ENCODE data around the gene QSOX1. TPM values are rescaled to one million over a fixed set of nuclear protein-coding genes. Genes with fewer than 3 reads are reported as not detected.

Gene QSOX1
- total and polyA plus RNA-seq, 2 donors (not counting 3 experiments of a cell fraction or from before 2014, with no cell fraction given) = 256 to 415 TPM

DNA sequence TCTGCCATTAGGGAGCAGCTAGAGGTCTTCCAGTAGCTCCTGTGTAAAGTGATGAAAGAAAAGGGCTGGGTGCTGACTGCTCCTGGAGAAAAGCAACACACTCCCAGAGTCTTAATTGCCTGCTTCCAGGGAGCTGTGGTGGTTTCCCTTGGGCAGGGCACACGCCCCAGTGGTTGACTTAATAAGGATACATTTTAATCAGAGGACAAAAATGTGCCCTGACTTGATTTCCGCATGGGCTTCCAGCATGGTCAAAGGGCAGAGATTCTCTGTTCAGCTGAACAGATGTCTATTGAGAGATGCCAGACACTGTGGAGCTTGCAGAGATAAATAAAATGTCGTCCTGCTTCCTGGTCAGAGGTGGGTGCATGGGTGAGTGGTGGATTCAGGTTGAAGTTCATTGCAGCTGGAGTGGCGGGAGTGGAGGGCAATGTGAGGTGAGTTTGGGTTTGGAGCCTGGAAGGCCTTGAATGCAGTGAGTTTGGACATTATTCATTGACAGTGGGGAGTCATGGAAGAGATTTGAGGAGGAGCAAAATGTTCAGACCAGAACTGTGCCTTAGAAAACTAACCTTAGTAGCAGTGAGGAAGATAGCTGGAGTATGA lies 16.0 kb downstream of the QSOX1 start:
- H3K27me3 ChIP-seq (ENCODE audit: control insufficient read depth in 2 of 2, insufficient read depth in 2 of 2, low read length in 2 of 2) = no peaks in the 10 kb centered on the region
- H3K27ac ChIP-seq (ENCODE audit: insufficient read depth, low read depth, low read length) = no peak overlapping the region
- no peaks in the 10 kb centered on the region for H3K9me1 ChIP-seq (replicated peaks; ENCODE audit: control insufficient read depth, extremely low read depth, insufficient read depth, low read length)
- peaks cover 4% of the 10 kb centered on the region in 2 experiments for H3K36me3 ChIP-seq (ENCODE audit: control insufficient read depth in 2 of 2, extremely low read depth in 1 of 2, insufficient read depth in 2 of 2, low read length in 2 of 2)
- H3K9me3 ChIP-seq (replicated peaks; ENCODE audit: control insufficient read depth, insufficient read depth, low read length) = no peaks in the 10 kb centered on the region
- H3K79me2 ChIP-seq (ENCODE audit: control insufficient read depth, insufficient read depth, low read length) = peaks cover 4% of the 10 kb centered on the region
- H3K9ac ChIP-seq (replicated peaks; ENCODE audit: extremely low read depth, insufficient read depth, low read length) = no peak overlapping the region
- no peak overlapping the region for H3K4me2 ChIP-seq (ENCODE audit: insufficient read depth, low read length)
- no peak overlapping the region for H3K4me3 ChIP-seq (replicated peaks in 1 of 3; ENCODE audit: insufficient read depth in 1 of 3, low read depth in 1 of 3, low read length in 3 of 3)
- DNase-seq (ENCODE audit: low read depth, low spot score) (no peak), FAIRE-seq (no peak)
- intact Hi-C loops (cut with micrococcal nuclease) = no loop called here
- POLR2A ChIA-PET = no interaction called here
- TF ChIP-seq GATA2 (IDR thresholded peaks at IDR 0.05; ENCODE audit: insufficient read depth, insufficient read length, low read depth, low read length) = no peak
- no peak for TF ChIP-seq JUN (IDR thresholded peaks at IDR 0.05; ENCODE audit: borderline replicate concordance, insufficient read depth, insufficient read length, low read depth)
- TF ChIP-seq, protein P1, sequence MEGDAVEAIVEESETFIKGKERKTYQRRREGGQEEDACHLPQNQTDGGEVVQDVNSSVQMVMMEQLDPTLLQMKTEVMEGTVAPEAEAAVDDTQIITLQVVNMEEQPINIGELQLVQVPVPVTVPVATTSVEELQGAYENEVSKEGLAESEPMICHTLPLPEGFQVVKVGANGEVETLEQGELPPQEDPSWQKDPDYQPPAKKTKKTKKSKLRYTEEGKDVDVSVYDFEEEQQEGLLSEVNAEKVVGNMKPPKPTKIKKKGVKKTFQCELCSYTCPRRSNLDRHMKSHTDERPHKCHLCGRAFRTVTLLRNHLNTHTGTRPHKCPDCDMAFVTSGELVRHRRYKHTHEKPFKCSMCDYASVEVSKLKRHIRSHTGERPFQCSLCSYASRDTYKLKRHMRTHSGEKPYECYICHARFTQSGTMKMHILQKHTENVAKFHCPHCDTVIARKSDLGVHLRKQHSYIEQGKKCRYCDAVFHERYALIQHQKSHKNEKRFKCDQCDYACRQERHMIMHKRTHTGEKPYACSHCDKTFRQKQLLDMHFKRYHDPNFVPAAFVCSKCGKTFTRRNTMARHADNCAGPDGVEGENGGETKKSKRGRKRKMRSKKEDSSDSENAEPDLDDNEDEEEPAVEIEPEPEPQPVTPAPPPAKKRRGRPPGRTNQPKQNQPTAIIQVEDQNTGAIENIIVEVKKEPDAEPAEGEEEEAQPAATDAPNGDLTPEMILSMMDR (IDR thresholded peaks at IDR 0.05; ENCODE audit: extremely low read depth in 1 of 2, insufficient read depth in 1 of 2, low read depth in 1 of 2, low read length in 2 of 2) = no peak
- TF ChIP-seq POLR2A (IDR thresholded peaks at IDR 0.05; ENCODE audit: low read depth, low read length) = no peak
- TF ChIP-seq MYC (IDR thresholded peaks at IDR 0.05; ENCODE audit: low read depth, low read length) = no peak
- TF ChIP-seq FOS (IDR thresholded peaks at IDR 0.05; ENCODE audit: borderline replicate concordance, insufficient read depth, low read length) = no peak
- TF ChIP-seq, protein P2, sequence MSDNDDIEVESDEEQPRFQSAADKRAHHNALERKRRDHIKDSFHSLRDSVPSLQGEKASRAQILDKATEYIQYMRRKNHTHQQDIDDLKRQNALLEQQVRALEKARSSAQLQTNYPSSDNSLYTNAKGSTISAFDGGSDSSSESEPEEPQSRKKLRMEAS (IDR thresholded peaks at IDR 0.05; ENCODE audit: insufficient read depth, insufficient read length) = no peak
- no peak for TF ChIP-seq POLR2AphosphoS5 (IDR thresholded peaks at IDR 0.05; ENCODE audit: insufficient read depth, low read depth, low read length)
- no peak for TF ChIP-seq EZH2 (IDR thresholded peaks at IDR 0.05; ENCODE audit: borderline replicate concordance, low read depth, low read length, severe bottlenecking)
- CTCF ChIA-PET = interaction anchor here (2.2 to 7.3 kb wide), 3 partner anchors 8 to 303 kb away, joined by 8 to 76 read pairs (median 47); no protein-coding TSS in a partner anchor
- no peak overlapping the region for H2AFZ ChIP-seq (ENCODE audit: low read depth, low read length)
- dilution Hi-C loops (cut with MboI; ENCODE audit: extremely low pct_ligation_motif_present, low sequenced_read_pairs) = no loop called here
- H3K4me1 ChIP-seq (ENCODE audit: control insufficient read depth, extremely low read depth, insufficient read depth, low read length) = no peaks in the 10 kb centered on the region
- no TSS peak for BruUV-seq (replicated peaks)
- no peaks in the 10 kb centered on the region for H4K20me1 ChIP-seq (replicated peaks; ENCODE audit: control insufficient read depth, extremely low read depth, insufficient read depth, low read length)

All from endothelial cell of umbilical vein (primary cell).